Activated CD8-positive, alpha-beta memory T cell treated with anti-CD3 and anti-CD28 coated beads, Interleukin-2, amount 50 U/mL, for 48 hours (primary cell): ENCODE data around the gene PFDN4.

Source experiments
- DNase-seq: peaks from one replicate; pipeline ENCODE4 v3.0.0-alpha.2; 2020

PFDN4 gene

GRCh38 chr20:54174457-54175175 lies 33.3 kb upstream of the PFDN4 start:
- no peak for DNase-seq

- DNase-seq, result no peak
These were observed 31.3 kb upstream of the PFDN4 start for GRCh38 chr20:54176610-54177009.

GRCh38 chr20:54177378-54177777 lies 30.5 kb upstream of the PFDN4 start:
- DNase-seq, result no peak

GRCh38 chr20:54178256-54178655 lies 29.6 kb upstream of the PFDN4 start:
- no peak for DNase-seq

GRCh38 chr20:54179946-54180345 lies 27.9 kb upstream of the PFDN4 start:
- no peak for DNase-seq

- no peak for DNase-seq
These were observed 27.0 kb upstream of the PFDN4 start for GRCh38 chr20:54180931-54181330.

GRCh38 chr20:54184071-54184470 lies 23.8 kb upstream of the PFDN4 start:
- DNase-seq, result no peak

GRCh38 chr20:54184904-54185626 lies 22.8 kb upstream of the PFDN4 start:
- no peak for DNase-seq

- DNase-seq, result no peak
These were observed 19.6 kb upstream of the PFDN4 start for GRCh38 chr20:54188132-54188849.

- no peak for DNase-seq
These were observed 18.3 kb upstream of the PFDN4 start for GRCh38 chr20:54189630-54190029.

- DNase-seq, result no peak
These were observed 17.7 kb upstream of the PFDN4 start for GRCh38 chr20:54190217-54190616.

- no peak for DNase-seq
These were observed 14.1 kb upstream of the PFDN4 start for GRCh38 chr20:54193817-54194216.

GRCh38 chr20:54194724-54195438 lies 13.0 kb upstream of the PFDN4 start:
- no peak for DNase-seq

- DNase-seq, result no peak
These were observed 12.1 kb upstream of the PFDN4 start for GRCh38 chr20:54195483-54196472.

- no peak for DNase-seq
These were observed 10.0 kb upstream of the PFDN4 start for GRCh38 chr20:54197621-54198604.

- DNase-seq, result no peak
These were observed 8.6 kb upstream of the PFDN4 start for GRCh38 chr20:54199283-54199682.

GRCh38 chr20:54199721-54200176 lies 8.1 kb upstream of the PFDN4 start:
- DNase-seq, result peak; percentile 85

- no peak for DNase-seq
These were observed 7.2 kb upstream of the PFDN4 start for GRCh38 chr20:54200487-54201267.

GRCh38 chr20:54201268-54201846 lies 6.5 kb upstream of the PFDN4 start:
- no peak for DNase-seq
